Omental fat pad (tissue), 4 donors: ENCODE data around the gene PDZRN3. TPM values are rescaled to one million over a fixed set of nuclear protein-coding genes. Genes with fewer than 3 reads are reported as not detected.

Experiments
- ATAC-seq: fragments of 150-250 bp; one replicate; pipeline ENCODE4 v1.9.1; 2016; ENCODE audit warnings: mild to moderate bottlenecking, moderate library complexity; ENCODE audit not compliant: low FRiP score
- DNase-seq: peaks from one replicate; pipeline ENCODE4 v3.0.0-alpha.2; 2019; ENCODE audit warnings: low spot score
- CTCF ChIP-seq, 3 donors: fragments of 450-650 bp; IDR thresholded peaks; one replicate each; pipeline ENCODE4 v1.5.1; 2016 to 2017; ENCODE audit warnings: antibody characterized with exemption in 3 of 3, mild to moderate bottlenecking in 3 of 3, moderate library complexity in 2 of 3
- total RNA-seq, 4 donors: library from RNA; depleted of rRNA; stranded (reverse); fragments of >200 nt; gene quantifications; one replicate each; pipeline ENCODE4 v1.1.0, GENCODE V29; 2016

Gene PDZRN3
- total RNA-seq, 4 donors from 2014 or later = 22.8 to 47.4 (median 37.5) TPM

- no peak for TF ChIP-seq CTCF (IDR thresholded peaks at IDR 0.05)
- no peak for DNase-seq
- ATAC-seq = no peak
Observed at GRCh38 chr3:73605861-73606260, 18.9 kb downstream of the PDZRN3 start.

- no peak for TF ChIP-seq CTCF (IDR thresholded peaks at IDR 0.05)
- DNase-seq (no peak), ATAC-seq (peak; percentile 65)
Observed at GRCh38 chr3:73605412-73605811, 19.3 kb downstream of the PDZRN3 start.

GRCh38 chr3:73604451-73604850 is 20.3 kb downstream of the PDZRN3 start:
- ATAC-seq (no peak), DNase-seq (no peak)
- no peak for TF ChIP-seq CTCF (IDR thresholded peaks at IDR 0.05)

GRCh38 chr3:73603762-73604171 is 21.0 kb downstream of the PDZRN3 start:
- DNase-seq (no peak), ATAC-seq (no peak)
- TF ChIP-seq CTCF (IDR thresholded peaks at IDR 0.05) = no peak

GRCh38 chr3:73602170-73602569 is 22.6 kb downstream of the PDZRN3 start:
- DNase-seq (no peak), ATAC-seq (no peak)
- no peak for TF ChIP-seq CTCF (IDR thresholded peaks at IDR 0.05)

GRCh38 chr3:73601481-73601880 is 23.3 kb downstream of the PDZRN3 start:
- no peak for DNase-seq
- ATAC-seq = no peak
- no peak for TF ChIP-seq CTCF (IDR thresholded peaks at IDR 0.05)

- TF ChIP-seq CTCF (IDR thresholded peaks at IDR 0.05) = no peak
- ATAC-seq = no peak
- no peak for DNase-seq
Observed at GRCh38 chr3:73601011-73601410, 23.7 kb downstream of the PDZRN3 start.
